Liver (tissue), 3 donors: ENCODE results near the gene TEAD2.
"Not testable (repeated sequence)": the region's sequence is repeated elsewhere in the genome, so short reads cannot be mapped to it uniquely, and the experiment has no call there.

Source experiments
- JUND ChIP-seq, 2 donors: IDR thresholded peaks; 2 replicates each; pipeline ENCODE4 v1.6.1; 2016; ENCODE audit warnings: antibody characterized with exemption in 2 of 2
- TAF1 ChIP-seq: conservative IDR thresholded peaks from 2 replicates; pipeline ENCODE4 v1.6.1; 2016; ENCODE audit warnings: antibody characterized with exemption, mild to moderate bottlenecking
- TF ChIP-seq, protein P1 (sequence below): fragments of 150-350 bp; IDR thresholded peaks from 2 replicates; pipeline ENCODE4 v1.5.1; 2017; ENCODE audit warnings: improper control_type of control experiment, low read depth, low read length; ENCODE audit not compliant: missing input control
- TF ChIP-seq, protein P2 (sequence below): IDR thresholded peaks from 2 replicates; pipeline ENCODE4 v1.6.1; 2016; ENCODE audit warnings: antibody characterized with exemption
- donor health status: healthy.
- donor health status: healthy.

DNA sequence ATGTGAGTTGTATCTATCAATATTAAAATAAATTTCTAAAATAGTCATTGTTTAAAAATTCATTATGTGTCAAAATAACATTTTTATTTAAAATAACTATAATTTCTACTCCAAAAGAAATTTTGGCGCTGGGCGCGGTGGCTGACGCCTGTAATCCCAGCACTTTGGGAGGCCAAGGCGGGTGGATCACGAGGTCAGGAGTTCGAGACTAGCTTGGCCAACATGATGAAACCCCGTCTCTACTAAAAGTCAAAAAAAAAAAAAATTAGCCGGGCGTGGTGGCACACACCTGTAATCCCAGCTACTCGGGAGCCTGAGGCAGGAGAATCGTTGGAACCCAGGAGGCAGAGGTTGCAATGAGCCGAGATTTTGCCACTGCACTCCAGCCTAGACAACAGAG, 36.5 kb downstream of the TEAD2 start:
- TF ChIP-seq, protein P1, sequence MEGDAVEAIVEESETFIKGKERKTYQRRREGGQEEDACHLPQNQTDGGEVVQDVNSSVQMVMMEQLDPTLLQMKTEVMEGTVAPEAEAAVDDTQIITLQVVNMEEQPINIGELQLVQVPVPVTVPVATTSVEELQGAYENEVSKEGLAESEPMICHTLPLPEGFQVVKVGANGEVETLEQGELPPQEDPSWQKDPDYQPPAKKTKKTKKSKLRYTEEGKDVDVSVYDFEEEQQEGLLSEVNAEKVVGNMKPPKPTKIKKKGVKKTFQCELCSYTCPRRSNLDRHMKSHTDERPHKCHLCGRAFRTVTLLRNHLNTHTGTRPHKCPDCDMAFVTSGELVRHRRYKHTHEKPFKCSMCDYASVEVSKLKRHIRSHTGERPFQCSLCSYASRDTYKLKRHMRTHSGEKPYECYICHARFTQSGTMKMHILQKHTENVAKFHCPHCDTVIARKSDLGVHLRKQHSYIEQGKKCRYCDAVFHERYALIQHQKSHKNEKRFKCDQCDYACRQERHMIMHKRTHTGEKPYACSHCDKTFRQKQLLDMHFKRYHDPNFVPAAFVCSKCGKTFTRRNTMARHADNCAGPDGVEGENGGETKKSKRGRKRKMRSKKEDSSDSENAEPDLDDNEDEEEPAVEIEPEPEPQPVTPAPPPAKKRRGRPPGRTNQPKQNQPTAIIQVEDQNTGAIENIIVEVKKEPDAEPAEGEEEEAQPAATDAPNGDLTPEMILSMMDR: not testable (repeated sequence)
- not testable (repeated sequence) for TF ChIP-seq JUND (IDR thresholded peaks at IDR 0.05); TAF1
- TF ChIP-seq, protein P2, sequence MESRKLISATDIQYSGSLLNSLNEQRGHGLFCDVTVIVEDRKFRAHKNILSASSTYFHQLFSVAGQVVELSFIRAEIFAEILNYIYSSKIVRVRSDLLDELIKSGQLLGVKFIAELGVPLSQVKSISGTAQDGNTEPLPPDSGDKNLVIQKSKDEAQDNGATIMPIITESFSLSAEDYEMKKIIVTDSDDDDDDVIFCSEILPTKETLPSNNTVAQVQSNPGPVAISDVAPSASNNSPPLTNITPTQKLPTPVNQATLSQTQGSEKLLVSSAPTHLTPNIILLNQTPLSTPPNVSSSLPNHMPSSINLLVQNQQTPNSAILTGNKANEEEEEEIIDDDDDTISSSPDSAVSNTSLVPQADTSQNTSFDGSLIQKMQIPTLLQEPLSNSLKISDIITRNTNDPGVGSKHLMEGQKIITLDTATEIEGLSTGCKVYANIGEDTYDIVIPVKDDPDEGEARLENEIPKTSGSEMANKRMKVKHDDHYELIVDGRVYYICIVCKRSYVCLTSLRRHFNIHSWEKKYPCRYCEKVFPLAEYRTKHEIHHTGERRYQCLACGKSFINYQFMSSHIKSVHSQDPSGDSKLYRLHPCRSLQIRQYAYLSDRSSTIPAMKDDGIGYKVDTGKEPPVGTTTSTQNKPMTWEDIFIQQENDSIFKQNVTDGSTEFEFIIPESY: not testable (repeated sequence)
